Osteoblast (primary cell): ENCODE data around the gene PSKH1. TPM values are rescaled to one million over a fixed set of nuclear protein-coding genes. Genes with fewer than 3 reads are reported as not detected.
A peak's percentile ranks its signal among the peaks of the same experiment; 100 is the strongest.

ENCODE experiments used
- DNase-seq: peaks from one replicate; pipeline ENCODE4 v3.0.0; 2011; ENCODE audit warnings: low spot score, mixed read lengths; ENCODE audit not compliant: insufficient read length; ENCODE audit errors: missing footprints
- H2AFZ ChIP-seq: 2 replicates; pipeline ENCODE4 v1.6.0; 2011; ENCODE audit warnings: mild to moderate bottlenecking, low read length
- H3K27ac ChIP-seq: 2 replicates; pipeline ENCODE4 v1.5.1; 2011; ENCODE audit warnings: mild to moderate bottlenecking, low read depth, low read length, moderate library complexity
- H3K27me3 ChIP-seq: 2 replicates; pipeline ENCODE4 v1.6.0; 2012; ENCODE audit warnings: mild to moderate bottlenecking, control low read depth, inconsistent platforms, low read length, moderate library complexity; ENCODE audit not compliant: insufficient read depth
- H3K36me3 ChIP-seq: 2 replicates; pipeline ENCODE4 v1.5.1; 2011; ENCODE audit warnings: mild to moderate bottlenecking, low read length, control low read depth, moderate library complexity; ENCODE audit not compliant: insufficient read depth
- H3K4me1 ChIP-seq: 2 replicates; pipeline ENCODE4 v1.5.1; 2011; ENCODE audit warnings: mild to moderate bottlenecking, low read length, control low read depth, moderate library complexity; ENCODE audit not compliant: insufficient read depth
- H3K4me2 ChIP-seq: 2 replicates; pipeline ENCODE4 v1.6.0; 2011; ENCODE audit warnings: mild to moderate bottlenecking, low read length; ENCODE audit not compliant: insufficient read depth
- H3K4me3 ChIP-seq: fragments of 200-600 bp; sonication (generic); 3 replicates; pipeline ENCODE4 v1.5.1; 2012; ENCODE audit warnings: mild to moderate bottlenecking, low read length, inconsistent platforms; ENCODE audit not compliant: insufficient read depth
- H3K79me2 ChIP-seq: 2 replicates; pipeline ENCODE4 v1.6.0; 2012; ENCODE audit warnings: mild to moderate bottlenecking, low read length, control low read depth, inconsistent platforms; ENCODE audit not compliant: insufficient read depth
- H3K9me3 ChIP-seq: 2 replicates; pipeline ENCODE4 v1.5.1; 2011; ENCODE audit warnings: low read depth, low read length, control low read depth
- H4K20me1 ChIP-seq: 2 replicates; pipeline ENCODE4 v1.6.0; 2012; ENCODE audit warnings: mild to moderate bottlenecking, low read length, control low read depth; ENCODE audit not compliant: insufficient read depth
- CTCF ChIP-seq: IDR thresholded peaks from 2 replicates; pipeline ENCODE4 v1.5.1; 2011; ENCODE audit warnings: mild to moderate bottlenecking, low read depth, low read length, moderate library complexity; ENCODE audit errors: extremely low read depth
- total RNA-seq: library from RNA; depleted of rRNA; stranded (reverse); fragments of >200 nt; gene quantifications from 2 replicates; pipeline ENCODE4 v1.2.3, GENCODE V29; 2012

PSKH1 gene
- total RNA-seq, 1 donor: 18.5 TPM

GRCh38 chr16:67957622-67958021, 64.6 kb downstream of the PSKH1 start:
- H3K4me3 ChIP-seq: no peak overlapping the region
- H2AFZ ChIP-seq: no peak overlapping the region
- no peak for TF ChIP-seq CTCF
- peaks cover 15% of the 10 kb centered on the region for H3K4me1 ChIP-seq
- H3K27ac ChIP-seq: no peak overlapping the region
- H3K4me2 ChIP-seq: no peak overlapping the region
- H3K79me2 ChIP-seq: peaks cover 69% of the 10 kb centered on the region
- no peaks in the 10 kb centered on the region for H3K27me3 ChIP-seq
- H3K9me3 ChIP-seq: no peaks in the 10 kb centered on the region
- DNase-seq: no peak
- peaks cover 56% of the 10 kb centered on the region for H4K20me1 ChIP-seq
- peaks cover 91% of the 10 kb centered on the region for H3K36me3 ChIP-seq

GRCh38 chr16:67959536-67960329, 66.7 kb downstream of the PSKH1 start:
- H3K79me2 ChIP-seq: peaks cover 81% of the 10 kb centered on the region
- no peak overlapping the region for H3K4me3 ChIP-seq
- peak overlapping the region; percentile 15 for H3K4me2 ChIP-seq
- peaks cover 62% of the 10 kb centered on the region for H4K20me1 ChIP-seq
- H3K36me3 ChIP-seq: peaks cover 88% of the 10 kb centered on the region
- peak; percentile 99 for DNase-seq
- peaks cover 22% of the 10 kb centered on the region for H3K4me1 ChIP-seq
- H3K27ac ChIP-seq: peak overlapping the region; percentile 76
- no peak overlapping the region for H2AFZ ChIP-seq
- no peaks in the 10 kb centered on the region for H3K27me3 ChIP-seq
- H3K9me3 ChIP-seq: no peaks in the 10 kb centered on the region
- no peak for TF ChIP-seq CTCF

- peaks cover 77% of the 10 kb centered on the region for H4K20me1 ChIP-seq
- H3K4me2 ChIP-seq: no peak overlapping the region
- no peak for DNase-seq
- no peak overlapping the region for H3K27ac ChIP-seq
- H3K36me3 ChIP-seq: peaks cover 77% of the 10 kb centered on the region
- H2AFZ ChIP-seq: no peak overlapping the region
- H3K27me3 ChIP-seq: no peaks in the 10 kb centered on the region
- peaks cover 92% of the 10 kb centered on the region for H3K79me2 ChIP-seq
- no peaks in the 10 kb centered on the region for H3K9me3 ChIP-seq
- H3K4me1 ChIP-seq: peaks cover 36% of the 10 kb centered on the region
- no peak overlapping the region for H3K4me3 ChIP-seq
- TF ChIP-seq CTCF: no peak
These were observed 68.5 kb downstream of the PSKH1 start for GRCh38 chr16:67961551-67961957.

- Histone ChIP-seq H3K4me3 (no peak overlapping the region), H3K27ac (no peak overlapping the region), H3K4me1 (peaks cover 42% of the 10 kb centered on the region), H3K79me2 (peaks cover 98% of the 10 kb centered on the region), H4K20me1 (peaks cover 83% of the 10 kb centered on the region), H3K9me3 (no peaks in the 10 kb centered on the region), H3K4me2 (no peak overlapping the region), H3K27me3 (no peaks in the 10 kb centered on the region), H2AFZ (no peak overlapping the region), H3K36me3 (peaks cover 73% of the 10 kb centered on the region)
- no peak for DNase-seq
- no peak for TF ChIP-seq CTCF
These were observed 69.1 kb downstream of the PSKH1 start for GRCh38 chr16:67962135-67962534.
